HG02623 (cell line): ENCODE results near the gene IP6K1.

Experiments
- ATAC-seq: cut with Tn5 transposase; IDR thresholded peaks from one replicate; pipeline ENCODE4 v1.9.1; 2021; ENCODE audit warnings: moderate library complexity; ENCODE audit not compliant: unreplicated experiment

The IP6K1 gene

GRCh38 chr3:49725906-49726681 is 60.2 kb downstream of the IP6K1 start:
- ATAC-seq, result no peak

DNA sequence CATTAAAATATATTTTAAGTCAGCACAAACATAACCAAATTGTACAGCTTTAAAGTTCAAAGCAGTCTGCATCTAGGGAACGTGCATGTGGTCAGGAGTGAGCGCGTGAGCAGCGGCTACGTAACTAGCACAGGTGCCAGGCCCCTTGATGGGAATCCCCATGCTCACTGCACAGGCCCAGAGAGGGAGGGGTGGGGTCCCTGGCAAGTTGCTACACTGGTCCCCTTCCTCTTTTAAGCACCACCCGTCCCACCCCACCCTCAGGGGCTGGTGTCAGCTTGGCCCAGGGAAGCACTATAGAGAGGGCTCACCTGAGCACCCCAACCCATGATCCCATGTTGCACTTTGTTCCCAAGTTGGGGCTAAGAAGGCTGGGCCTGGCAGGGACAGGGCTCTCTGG is 61.8 kb downstream of the IP6K1 start:
- ATAC-seq, result no peak

DNA sequence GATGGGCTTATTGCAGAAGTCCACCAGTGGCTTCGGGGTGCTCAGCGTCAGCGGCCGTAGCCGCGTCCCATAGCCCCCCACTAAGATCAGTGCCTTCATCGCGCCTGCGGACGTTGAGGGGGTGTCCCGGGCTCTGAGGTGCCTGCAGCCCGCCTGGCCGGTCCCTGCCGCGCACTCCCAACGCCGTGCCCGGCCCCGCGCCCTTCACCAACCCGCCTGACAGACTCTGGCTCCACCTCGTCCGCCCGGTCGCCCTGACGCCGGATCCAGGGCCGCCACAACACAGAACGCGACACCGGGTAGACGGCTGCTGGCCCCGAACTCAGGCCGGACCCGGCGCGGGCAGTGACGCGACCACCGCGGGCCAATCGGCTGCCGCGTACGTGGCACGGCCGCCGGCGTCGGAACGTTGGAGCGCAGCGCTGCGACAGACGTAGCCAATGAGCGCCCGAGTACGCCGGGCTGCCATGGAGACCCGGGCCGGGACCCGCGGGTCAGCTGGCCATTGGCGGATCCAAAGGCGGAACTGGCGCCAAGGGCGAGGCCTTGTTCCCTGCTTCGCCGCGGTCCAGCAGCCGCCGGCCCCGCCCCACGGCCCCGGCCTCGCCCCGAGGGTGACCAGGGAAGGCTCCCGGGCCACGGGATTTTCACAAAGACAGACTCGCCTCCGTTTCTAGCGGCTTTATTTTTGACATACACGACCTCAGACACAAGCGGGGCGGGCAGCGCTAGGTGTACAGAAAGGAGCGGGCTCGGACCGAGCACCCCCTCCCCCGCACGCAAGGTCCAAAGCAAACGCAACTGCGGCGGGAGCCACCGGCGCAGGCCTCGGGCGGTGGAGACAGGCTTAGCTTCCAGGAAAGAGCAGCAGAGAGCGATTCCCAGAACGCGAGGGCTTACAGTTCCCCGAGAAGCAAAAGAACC is 62.5 kb downstream of the IP6K1 start, which contains the start of gene GMPPB:
Gene GMPPB, minus strand, starts transcription at position 324 of the 924 bp plus-strand sequence. Its CDS starts 225 bp downstream, at position 99.
- peak; percentile 81 for ATAC-seq

DNA sequence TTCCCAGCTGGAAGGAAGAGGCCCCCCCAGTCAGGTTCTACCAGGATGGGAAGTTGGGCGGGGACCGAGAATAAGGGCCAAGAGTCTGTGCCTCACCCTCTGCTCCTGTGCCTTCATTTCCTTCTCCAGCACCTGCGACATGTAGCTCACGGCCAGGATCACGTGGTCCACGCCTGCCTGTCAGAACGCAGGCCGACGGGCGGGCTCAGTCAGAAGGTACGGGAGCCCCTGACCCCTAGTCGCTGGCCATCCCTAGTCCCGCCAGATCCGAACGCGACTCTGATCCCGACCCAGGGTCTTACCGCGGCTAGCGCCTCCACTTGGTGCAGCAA is 63.1 kb downstream of the IP6K1 start:
- no peak for ATAC-seq

- no peak for ATAC-seq
These were observed 63.4 kb downstream of the IP6K1 start for GRCh38 chr3:49722896-49723295.

DNA sequence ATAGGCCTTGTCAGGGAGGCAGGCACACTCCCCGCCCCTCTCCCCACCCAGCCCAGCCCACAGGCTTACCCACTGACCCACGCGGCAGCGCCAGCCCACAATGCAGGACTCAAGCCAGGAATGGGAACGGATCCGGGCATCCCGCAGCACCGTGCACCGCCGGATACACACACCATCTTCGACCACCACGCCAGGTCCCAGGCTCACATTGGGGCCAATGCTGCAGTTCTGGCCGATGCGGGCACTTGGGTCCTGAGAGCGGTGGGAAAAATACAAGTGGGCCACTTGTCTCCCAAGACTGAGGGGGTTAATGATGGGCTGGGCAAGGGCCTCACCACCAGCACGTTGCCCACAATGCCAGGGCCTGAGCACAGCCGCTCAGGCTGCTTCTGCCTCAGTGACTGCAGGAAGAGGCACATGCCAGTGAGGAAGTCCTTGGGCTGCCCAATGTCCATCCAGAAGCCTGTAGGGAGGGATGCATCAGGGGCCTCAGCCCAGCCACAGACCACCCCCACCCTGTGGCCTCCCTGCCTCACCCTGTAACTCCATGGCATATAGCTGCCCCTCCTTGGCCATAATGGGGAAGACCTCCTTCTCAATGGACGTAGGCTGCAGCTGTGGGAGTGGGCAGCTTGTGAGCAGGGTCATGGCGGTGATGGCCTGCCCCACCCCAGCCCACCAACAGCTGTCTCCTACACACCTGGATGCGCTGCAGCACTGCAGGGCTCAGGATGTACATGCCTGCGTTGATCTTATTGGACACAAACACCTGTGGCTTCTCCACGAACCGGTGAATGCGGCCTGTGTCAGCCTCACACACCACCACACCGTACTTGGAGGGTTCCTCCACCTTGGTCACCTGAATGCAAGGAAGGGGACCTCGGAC is 64.2 kb downstream of the IP6K1 start:
- ATAC-seq, result no peak

- no peak for ATAC-seq
These were observed 64.8 kb downstream of the IP6K1 start for GRCh38 chr3:49721596-49721895.

- ATAC-seq, result no peak
These were observed 65.3 kb downstream of the IP6K1 start for GRCh38 chr3:49720855-49721595.

GRCh38 chr3:49719214-49719884 is 67.0 kb downstream of the IP6K1 start, which contains the start of gene AMIGO3:
Gene AMIGO3 (minus strand): TSS chr3:49719684. CDS start chr3:49719465, 219 bp downstream.
- ATAC-seq, result no peak

- no peak for ATAC-seq
These were observed 67.5 kb downstream of the IP6K1 start for GRCh38 chr3:49718858-49719213.

DNA sequence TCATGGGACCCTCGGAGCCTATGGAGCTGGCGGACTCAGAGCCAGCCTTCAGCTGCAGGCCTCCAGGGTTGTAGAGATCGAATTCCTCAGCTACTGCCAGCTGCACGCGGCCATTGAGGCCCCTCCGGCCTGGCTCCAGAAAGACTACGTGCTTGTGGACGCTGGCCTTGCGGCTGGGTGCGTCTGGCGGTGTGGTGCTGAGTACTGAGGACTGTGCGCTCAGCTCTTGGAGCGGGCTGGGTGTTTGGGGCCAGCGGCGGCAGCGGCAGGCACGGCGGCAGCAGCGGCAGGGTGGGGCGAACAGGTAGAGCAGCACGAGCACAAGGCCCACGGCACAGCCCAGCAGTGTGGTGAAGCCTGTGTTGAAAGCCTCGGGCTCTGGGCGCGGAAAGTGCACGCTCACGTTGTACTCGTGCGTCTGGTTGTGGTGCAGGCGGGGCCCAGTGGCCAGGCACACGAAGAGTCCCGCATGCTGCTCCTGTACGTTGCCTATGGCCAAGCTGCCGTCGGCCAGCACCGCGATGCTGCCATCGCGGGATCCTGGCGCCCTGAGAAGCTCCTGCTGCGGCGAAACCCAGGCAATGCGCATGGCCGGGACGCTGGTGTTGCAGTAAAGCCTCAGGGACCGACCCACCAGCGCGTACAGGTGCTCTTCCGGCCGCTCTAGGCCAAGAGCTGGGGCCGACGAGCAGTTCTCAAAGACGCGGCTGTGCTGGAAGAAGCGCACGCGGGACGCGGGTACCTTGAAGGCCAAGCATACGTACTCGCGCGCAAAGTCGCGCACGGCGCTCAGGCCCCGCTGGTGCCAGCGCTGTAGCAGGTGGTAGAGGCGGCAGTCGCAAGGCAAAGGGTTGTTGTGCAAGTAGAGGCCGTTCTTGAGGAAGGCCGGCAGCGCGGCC is 68.1 kb downstream of the IP6K1 start:
- no peak for ATAC-seq

- no peak for ATAC-seq
These were observed 69.0 kb downstream of the IP6K1 start for GRCh38 chr3:49717211-49717958.

- no peak for ATAC-seq
These were observed 69.6 kb downstream of the IP6K1 start for GRCh38 chr3:49716691-49717210.

DNA sequence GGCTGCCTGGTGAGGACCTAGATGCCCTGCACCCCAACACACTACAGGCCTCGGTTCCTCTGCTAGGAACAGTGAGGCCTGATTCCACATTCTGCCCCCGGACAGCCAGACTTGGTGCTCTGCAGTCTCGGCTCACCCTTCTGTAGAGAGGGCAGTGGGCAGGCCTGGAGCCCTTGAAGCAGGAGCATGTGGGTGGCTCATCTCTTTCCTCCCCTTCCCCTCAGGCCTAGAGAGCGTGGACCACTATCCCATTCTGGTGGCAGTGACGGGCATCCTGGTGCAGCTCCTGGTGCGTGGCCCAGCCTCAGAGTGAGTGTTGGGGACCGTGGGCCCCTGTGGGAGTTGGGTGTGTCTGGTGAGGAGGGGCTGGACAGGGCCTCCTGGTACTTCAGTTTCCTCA is 70.2 kb downstream of the IP6K1 start:
- no peak for ATAC-seq

GRCh38 chr3:49715611-49716121 is 70.7 kb downstream of the IP6K1 start:
- no peak for ATAC-seq

DNA sequence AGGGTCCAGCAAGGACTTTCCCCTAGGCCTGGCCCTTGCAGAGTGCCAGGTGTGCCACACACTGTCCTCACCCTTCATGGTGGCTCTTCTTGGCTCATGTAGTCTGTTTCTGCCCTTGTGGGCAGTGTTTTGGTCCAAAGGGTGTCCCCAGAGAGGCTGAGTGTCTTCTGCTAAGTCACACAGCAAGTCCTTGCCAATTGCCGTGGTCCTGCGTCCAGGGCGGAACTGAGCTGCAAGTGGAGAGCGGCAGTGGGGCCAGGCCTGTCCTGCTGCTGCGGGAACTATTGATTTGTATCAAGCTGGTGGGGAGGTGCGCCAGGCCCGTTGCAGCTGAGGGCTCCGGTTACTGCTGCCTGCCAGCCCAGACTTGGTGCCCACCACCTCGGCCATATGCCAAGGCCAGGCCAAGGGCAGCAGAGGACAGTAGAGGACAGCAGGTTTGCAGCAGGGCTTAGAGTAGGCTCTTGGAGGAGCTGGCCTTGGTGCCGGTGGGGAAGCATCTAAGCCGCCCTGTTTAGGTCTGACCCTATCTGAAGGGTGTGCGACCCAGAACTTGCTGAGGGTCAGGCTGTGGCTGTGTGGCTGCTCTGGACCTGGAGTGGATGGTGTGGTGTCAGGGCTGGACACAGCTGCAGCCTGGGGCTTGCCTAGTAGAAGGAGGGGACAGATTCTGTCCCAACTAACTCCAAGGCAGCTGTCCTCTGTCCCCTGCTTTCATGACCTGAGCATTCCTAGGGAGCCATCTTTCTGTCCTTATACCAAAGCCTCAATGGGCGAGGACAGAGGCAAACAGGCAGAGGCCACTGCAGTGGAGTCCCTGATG is 71.4 kb downstream of the IP6K1 start:
- no peak for ATAC-seq
